Hepatocyte (in vitro differentiated cells): Measurements from ENCODE around the gene CSNK1G3. TPM values are rescaled to one million over a fixed set of nuclear protein-coding genes. Genes with fewer than 3 reads are reported as not detected.

Experiments used
- DNase-seq: peaks from one replicate; pipeline ENCODE4 v3.0.0-alpha.2; 2016; ENCODE audit warnings: low spot score
- H2AFZ ChIP-seq: fragments of 200-600 bp; sonication (generic); 2 replicates; pipeline ENCODE4 v1.6.0; 2016; ENCODE audit warnings: antibody characterized with exemption, mild to moderate bottlenecking
- H3K27ac ChIP-seq: fragments of 200-600 bp; sonication (generic); 2 replicates; pipeline ENCODE4 v1.5.1; 2016; ENCODE audit warnings: mild to moderate bottlenecking
- H3K27me3 ChIP-seq: fragments of 200-600 bp; sonication (generic); 2 replicates; pipeline ENCODE4 v1.6.1; 2016
- H3K36me3 ChIP-seq: fragments of 200-600 bp; sonication (generic); replicated peaks from 2 replicates; pipeline ENCODE4 v1.5.1; 2016; ENCODE audit warnings: low read depth; ENCODE audit not compliant: insufficient read depth
- H3K4me1 ChIP-seq: fragments of 200-600 bp; sonication (generic); 2 replicates; pipeline ENCODE4 v1.5.1; 2016; ENCODE audit warnings: mild to moderate bottlenecking, moderate library complexity; ENCODE audit not compliant: insufficient read depth
- H3K4me2 ChIP-seq: fragments of 200-600 bp; sonication (generic); 2 replicates; pipeline ENCODE4 v1.6.0; 2016
- H3K4me3 ChIP-seq: fragments of 200-600 bp; sonication (generic); 2 replicates; pipeline ENCODE4 v1.5.1; 2016; ENCODE audit warnings: mild to moderate bottlenecking
- H3K79me2 ChIP-seq: fragments of 200-600 bp; sonication (generic); 2 replicates; pipeline ENCODE4 v1.6.0; 2017; ENCODE audit warnings: mild to moderate bottlenecking
- H3K9me2 ChIP-seq: fragments of 200-600 bp; sonication (generic); replicated peaks from 2 replicates; pipeline ENCODE4 v1.6.0; 2017; ENCODE audit warnings: mild to moderate bottlenecking; ENCODE audit not compliant: insufficient read depth
- H3K9me3 ChIP-seq: fragments of 200-600 bp; sonication (generic); 2 replicates; pipeline ENCODE4 v1.5.1; 2016; ENCODE audit warnings: low read depth, mild to moderate bottlenecking
- H4K20me1 ChIP-seq: fragments of 200-600 bp; sonication (generic); 2 replicates; pipeline ENCODE4 v1.6.0; 2016; ENCODE audit warnings: mild to moderate bottlenecking; ENCODE audit not compliant: insufficient read depth, poor library complexity, severe bottlenecking
- EZH2 ChIP-seq: fragments of 200-600 bp; sonication (generic); IDR thresholded peaks from 2 replicates; pipeline ENCODE4 v1.6.1; 2016; ENCODE audit warnings: antibody characterized with exemption, mild to moderate bottlenecking, borderline replicate concordance
- EZH2phosphoT487 ChIP-seq: fragments of 200-600 bp; sonication (generic); IDR thresholded peaks from one replicate; pipeline ENCODE4 v1.6.1; 2018; ENCODE audit warnings: antibody characterized with exemption, mild to moderate bottlenecking, low read depth, moderate library complexity; ENCODE audit not compliant: unreplicated experiment, severe bottlenecking
- WGBS: methylation state at CpG from one replicate; pipeline ENCODE4 v1.1.6; 2016; ENCODE audit warnings: low lambda C conversion rate; ENCODE audit errors: missing lambda C conversion rate; 5-methylcytosine and 5-hydroxymethylcytosine counted together
- polyA plus RNA-seq: library from polyadenylated mRNA; unstranded; fragments of >200 nt; fragmentation: Nextera tagmentation; extraction: Ambion mirVana; gene quantifications from 2 replicates; pipeline ENCODE4 v1.2.1, GENCODE V29; 2016
- total RNA-seq: library from RNA; depleted of rRNA; stranded (reverse); fragments of >200 nt; gene quantifications from 2 replicates; pipeline ENCODE4 v1.2.3, GENCODE V29; 2014
- TF ChIP-seq, protein P1 (sequence below): fragments of 200-600 bp; sonication (generic); IDR thresholded peaks from 2 replicates; pipeline ENCODE4 v1.5.1; 2016; ENCODE audit warnings: antibody characterized with exemption, mild to moderate bottlenecking; ENCODE audit not compliant: poor library complexity

Gene CSNK1G3
- total and polyA plus RNA-seq, 2 experiments from 2014 or later: 20.8 to 59.3 TPM

DNA sequence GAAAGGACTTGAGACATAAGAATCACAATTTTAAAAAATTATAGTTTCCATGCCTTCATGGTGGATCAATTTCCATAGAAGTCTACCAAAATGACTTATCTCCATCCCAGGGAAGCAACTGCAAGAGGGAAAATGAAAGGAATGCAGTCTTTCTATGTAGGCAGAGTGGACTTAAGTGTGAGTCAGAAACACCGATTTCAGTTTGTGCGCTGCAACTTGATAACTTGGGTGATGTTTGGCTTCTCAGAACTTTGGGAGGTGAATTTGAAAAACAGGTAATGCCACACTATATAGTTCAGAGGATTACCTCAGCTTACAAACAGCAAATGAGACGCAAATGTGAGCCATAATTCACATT is 708 bp upstream of the CSNK1G3 start:
- H3K4me2 ChIP-seq: peak overlapping the region; percentile 71
- peak overlapping the region; percentile 90 for H3K27ac ChIP-seq
- 49% methylated on average over 3 of the region's 3 CpGs for WGBS
- peaks cover 35% of the 10 kb centered on the region for H3K79me2 ChIP-seq
- H3K27me3 ChIP-seq: no peaks in the 10 kb centered on the region
- H2AFZ ChIP-seq: peak overlapping the region; percentile 53
- peaks cover 17% of the 10 kb centered on the region for H4K20me1 ChIP-seq
- no peaks in the 10 kb centered on the region for H3K9me2 ChIP-seq
- no peaks in the 10 kb centered on the region for H3K9me3 ChIP-seq
- peaks cover 9% of the 10 kb centered on the region for H3K4me1 ChIP-seq
- TF ChIP-seq, protein P1, sequence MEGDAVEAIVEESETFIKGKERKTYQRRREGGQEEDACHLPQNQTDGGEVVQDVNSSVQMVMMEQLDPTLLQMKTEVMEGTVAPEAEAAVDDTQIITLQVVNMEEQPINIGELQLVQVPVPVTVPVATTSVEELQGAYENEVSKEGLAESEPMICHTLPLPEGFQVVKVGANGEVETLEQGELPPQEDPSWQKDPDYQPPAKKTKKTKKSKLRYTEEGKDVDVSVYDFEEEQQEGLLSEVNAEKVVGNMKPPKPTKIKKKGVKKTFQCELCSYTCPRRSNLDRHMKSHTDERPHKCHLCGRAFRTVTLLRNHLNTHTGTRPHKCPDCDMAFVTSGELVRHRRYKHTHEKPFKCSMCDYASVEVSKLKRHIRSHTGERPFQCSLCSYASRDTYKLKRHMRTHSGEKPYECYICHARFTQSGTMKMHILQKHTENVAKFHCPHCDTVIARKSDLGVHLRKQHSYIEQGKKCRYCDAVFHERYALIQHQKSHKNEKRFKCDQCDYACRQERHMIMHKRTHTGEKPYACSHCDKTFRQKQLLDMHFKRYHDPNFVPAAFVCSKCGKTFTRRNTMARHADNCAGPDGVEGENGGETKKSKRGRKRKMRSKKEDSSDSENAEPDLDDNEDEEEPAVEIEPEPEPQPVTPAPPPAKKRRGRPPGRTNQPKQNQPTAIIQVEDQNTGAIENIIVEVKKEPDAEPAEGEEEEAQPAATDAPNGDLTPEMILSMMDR: no peak
- no peak for TF ChIP-seq EZH2
- TF ChIP-seq EZH2phosphoT487: no peak
- H3K36me3 ChIP-seq: no peaks in the 10 kb centered on the region
- DNase-seq: peak; percentile 46
- peak overlapping the region; percentile 9 for H3K4me3 ChIP-seq

DNA sequence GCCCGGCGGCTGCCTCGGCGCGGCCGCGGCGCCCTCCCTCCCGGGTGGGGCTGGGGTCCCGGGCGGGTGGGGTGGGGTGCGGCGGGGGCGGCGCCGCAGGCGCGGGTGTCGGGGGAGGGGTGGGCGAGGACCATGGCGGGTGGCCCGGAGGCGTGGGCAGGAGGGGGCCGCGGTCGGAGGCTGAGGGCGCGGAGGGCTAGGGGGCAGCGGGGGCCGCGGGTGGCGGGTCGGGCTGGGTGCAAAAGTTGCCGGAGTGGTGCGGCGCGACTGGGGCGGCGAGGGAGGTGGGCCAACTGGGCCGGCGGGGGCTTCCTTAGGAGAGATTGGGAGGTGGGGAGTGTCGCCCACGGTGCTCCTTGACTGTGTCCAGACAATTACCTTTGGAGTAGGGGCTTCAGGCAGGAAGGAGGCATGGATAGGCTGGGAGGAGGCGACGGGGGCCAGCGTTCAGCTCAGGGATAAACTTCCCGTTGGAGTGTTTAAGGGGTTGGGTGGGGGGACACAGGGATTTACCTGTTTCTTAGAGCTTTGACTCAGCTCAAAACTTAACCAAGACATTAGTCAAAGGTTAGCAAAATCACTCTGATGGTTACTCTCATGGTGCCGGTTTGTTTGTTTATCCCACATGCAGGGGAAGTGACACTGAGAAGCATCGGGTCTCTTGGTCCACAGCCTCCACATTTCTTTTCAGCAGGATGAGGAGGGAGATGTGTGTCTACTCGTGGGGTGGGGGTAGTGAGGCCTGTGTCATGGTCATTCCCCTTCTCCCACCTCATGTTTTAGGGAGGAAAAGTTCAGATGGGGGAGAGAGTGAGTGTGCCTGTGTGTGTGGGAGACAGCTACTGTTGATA is 859 bp downstream of the CSNK1G3 start:
- under 1% methylated on average over 7 of the region's 50 CpGs for WGBS
- no peaks in the 10 kb centered on the region for H3K36me3 ChIP-seq
- peaks cover 17% of the 10 kb centered on the region for H4K20me1 ChIP-seq
- H2AFZ ChIP-seq: peak overlapping the region; percentile 44
- peak overlapping the region; percentile 84 for H3K4me2 ChIP-seq
- TF ChIP-seq EZH2phosphoT487 (no peak), EZH2 (no peak)
- TF ChIP-seq, protein P1: no peak
- peak; percentile 41 for DNase-seq
- peak overlapping the region; percentile 39 for H3K4me3 ChIP-seq
- peak overlapping the region; percentile 90 for H3K27ac ChIP-seq
- H3K9me3 ChIP-seq: no peaks in the 10 kb centered on the region
- H3K9me2 ChIP-seq: no peaks in the 10 kb centered on the region
- peaks cover 51% of the 10 kb centered on the region for H3K79me2 ChIP-seq
- H3K27me3 ChIP-seq: no peaks in the 10 kb centered on the region
- peaks cover 9% of the 10 kb centered on the region for H3K4me1 ChIP-seq

DNA sequence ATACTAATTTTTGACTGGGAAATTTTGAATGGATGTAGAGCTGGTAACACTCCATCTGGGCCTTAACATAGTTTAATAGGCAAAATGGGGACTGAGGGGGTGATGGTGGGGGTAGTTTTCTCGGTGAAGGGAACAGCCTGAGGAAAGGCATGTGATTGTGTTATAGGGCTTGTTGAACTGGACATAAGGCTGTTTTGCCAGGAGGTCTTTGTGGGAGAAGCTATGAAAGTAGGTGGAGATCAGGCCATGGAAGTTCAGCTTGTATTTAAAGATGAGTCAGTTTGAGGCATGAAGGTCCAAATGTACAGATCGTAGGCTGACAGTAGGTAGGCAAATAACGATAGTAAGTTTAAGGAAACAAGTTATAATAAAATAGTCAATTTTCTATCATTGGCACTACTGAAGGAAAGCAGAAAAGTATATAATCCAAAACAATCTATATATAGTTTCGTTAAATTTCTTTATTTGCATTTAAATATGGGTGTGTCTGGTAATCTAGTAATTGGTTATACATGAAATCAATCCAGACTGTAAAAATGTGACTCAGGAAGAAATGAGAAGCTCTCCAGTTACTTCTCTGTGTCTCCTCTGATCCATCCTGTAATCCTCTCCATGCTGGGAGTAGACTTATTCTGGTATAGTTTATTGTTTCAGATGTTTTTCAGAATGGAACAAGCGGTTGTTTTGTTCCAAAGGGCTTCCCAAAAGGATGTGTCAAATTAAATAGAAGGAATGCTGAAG is 2.8 kb downstream of the CSNK1G3 start:
- Histone ChIP-seq H3K4me1 (peaks cover 9% of the 10 kb centered on the region), H3K9me3 (no peaks in the 10 kb centered on the region), H3K27me3 (no peaks in the 10 kb centered on the region), H3K4me2 (peak overlapping the region; percentile 84), H3K4me3 (no peak overlapping the region), H3K27ac (no peak overlapping the region), H4K20me1 (peaks cover 23% of the 10 kb centered on the region), H2AFZ (no peak overlapping the region), H3K36me3 (no peaks in the 10 kb centered on the region), H3K79me2 (peaks cover 70% of the 10 kb centered on the region), H3K9me2 (no peaks in the 10 kb centered on the region)
- WGBS: 75% methylated on average over 5 of the region's 5 CpGs
- TF ChIP-seq EZH2 (no peak), EZH2phosphoT487 (no peak)
- TF ChIP-seq, protein P1: no peak
- DNase-seq: no peak
